Activated CD8-positive, alpha-beta memory T cell treated with anti-CD3 and anti-CD28 coated beads, Interleukin-2, amount 50 U/mL, for 48 hours (primary cell): Measurements from ENCODE around the gene NDUFS2.

Experiments used
- DNase-seq: peaks from one replicate; pipeline ENCODE4 v3.0.0-alpha.2; 2020

NDUFS2 gene

GRCh38 chr1:161172776-161173376 lies 29.3 kb upstream of the NDUFS2 start:
- DNase-seq: no peak

GRCh38 chr1:161173711-161174110 lies 28.5 kb upstream of the NDUFS2 start:
- DNase-seq: no peak

- no peak for DNase-seq
These were observed 27.3 kb upstream of the NDUFS2 start for GRCh38 chr1:161174911-161175310.

- no peak for DNase-seq
These were observed 26.3 kb upstream of the NDUFS2 start for GRCh38 chr1:161175771-161176453.

- DNase-seq: no peak
These were observed 25.6 kb upstream of the NDUFS2 start for GRCh38 chr1:161176468-161177111.

- peak; percentile 100 for DNase-seq
These were observed 24.8 kb upstream of the NDUFS2 start, which contains the start of gene B4GALT3 for GRCh38 chr1:161177112-161177935. Gene B4GALT3 (minus strand): TSS chr1:161177507. CDS start chr1:161176060, 1,447 bp downstream.

- DNase-seq: no peak
These were observed 24.3 kb upstream of the NDUFS2 start for GRCh38 chr1:161177936-161178244.

- no peak for DNase-seq
These were observed 22.5 kb upstream of the NDUFS2 start for GRCh38 chr1:161179698-161180097.

- DNase-seq: no peak
These were observed 21.5 kb upstream of the NDUFS2 start for GRCh38 chr1:161180639-161181038.

- no peak for DNase-seq
These were observed 20.0 kb upstream of the NDUFS2 start for GRCh38 chr1:161182214-161182613.

GRCh38 chr1:161185282-161185682 lies 16.9 kb upstream of the NDUFS2 start:
- DNase-seq: no peak

GRCh38 chr1:161185732-161186311 lies 16.3 kb upstream of the NDUFS2 start:
- no peak for DNase-seq

- no peak for DNase-seq
These were observed 14.9 kb upstream of the NDUFS2 start for GRCh38 chr1:161187311-161187710.

- DNase-seq: no peak
These were observed 13.8 kb upstream of the NDUFS2 start for GRCh38 chr1:161188381-161188780.

GRCh38 chr1:161189036-161189435 lies 13.1 kb upstream of the NDUFS2 start:
- DNase-seq: no peak

GRCh38 chr1:161190962-161191521 lies 11.1 kb upstream of the NDUFS2 start:
- no peak for DNase-seq

- no peak for DNase-seq
These were observed 10.2 kb upstream of the NDUFS2 start for GRCh38 chr1:161191971-161192370.

- DNase-seq: peak; percentile 77
These were observed 9.4 kb upstream of the NDUFS2 start for GRCh38 chr1:161192476-161193465.

GRCh38 chr1:161193561-161194235 lies 8.5 kb upstream of the NDUFS2 start:
- no peak for DNase-seq

- DNase-seq: no peak
These were observed 7.0 kb upstream of the NDUFS2 start for GRCh38 chr1:161195171-161195570.

GRCh38 chr1:161196111-161196510 lies 6.1 kb upstream of the NDUFS2 start:
- DNase-seq: no peak
